ENCODE measurements around the gene ZNF229.
"Not testable (repeated sequence)": the region's sequence is repeated elsewhere in the genome, so short reads cannot be mapped to it uniquely, and the experiment has no call there.

ZNF229 gene

GRCh38 chr19:44447916-44448674 is at the start of gene ZNF229:
Gene ZNF229, minus strand, starts transcription at chr19:44448472. Its CDS starts 5,625 bp downstream, at chr19:44442847.
- DNase-seq, result peak; percentile 49

GRCh38 chr19:44496711-44497110 is 48.4 kb upstream of the ZNF229 start:
- no peak for DNase-seq

- no peak for DNase-seq
Measured at GRCh38 chr19:44476559-44477408, 28.5 kb upstream of the ZNF229 start.

- DNase-seq, result not testable (repeated sequence)
Measured at GRCh38 chr19:44468730-44469129, 20.5 kb upstream of the ZNF229 start.

- not testable (repeated sequence) for DNase-seq
Measured at GRCh38 chr19:44462600-44463286, 14.5 kb upstream of the ZNF229 start.

- not testable (repeated sequence) for DNase-seq
Measured at GRCh38 chr19:44456016-44456415, 7.7 kb upstream of the ZNF229 start.

GRCh38 chr19:44455100-44455499 is 6.8 kb upstream of the ZNF229 start:
- DNase-seq, result no peak

- no peak for DNase-seq
Measured at GRCh38 chr19:44452367-44452766, 4.1 kb upstream of the ZNF229 start.

GRCh38 chr19:44451687-44452086 is 3.4 kb upstream of the ZNF229 start:
- no peak for DNase-seq

GRCh38 chr19:44438441-44438840 is 9.8 kb downstream of the ZNF229 start:
- no peak for DNase-seq

GRCh38 chr19:44435441-44435840 is 12.8 kb downstream of the ZNF229 start:
- DNase-seq, result no peak

GRCh38 chr19:44430956-44431355 is 17.3 kb downstream of the ZNF229 start:
- no peak for DNase-seq

GRCh38 chr19:44415553-44415952 is 32.7 kb downstream of the ZNF229 start:
- not testable (repeated sequence) for DNase-seq

- DNase-seq, result peak; percentile 46
Measured at GRCh38 chr19:44401139-44402115, 46.8 kb downstream of the ZNF229 start, which contains the start of gene ZNF285. Gene ZNF285, minus strand, starts transcription at chr19:44401608. Its CDS starts 4,395 bp downstream, at chr19:44397213.

GRCh38 chr19:44389268-44389667 is 59.0 kb downstream of the ZNF229 start:
- DNase-seq, result not testable (repeated sequence)

Data from activated T-cell treated with anti-CD3 and anti-CD28 coated beads for 4 hours (primary cell).